ENCODE measurements around the gene DCTD.

GRCh38 chr4:182937268-182938204, 20.4 kb upstream of the DCTD start:
- TF ChIP-seq EZH2 (IDR thresholded peaks at IDR 0.05; ENCODE audit: low read length, missing control alignments) (no peak), CTCF (conservative IDR thresholded peaks at IDR 0.05 in 1 of 2, IDR thresholded peaks at IDR 0.05 in 1 of 2; ENCODE audit: low read depth in 1 of 2, low read length in 2 of 2) (no peak)

Measured in fibroblast of lung (primary cell).